HG02970 (cell line): Measurements from ENCODE around the gene OR4E1.
"Not testable (repeated sequence)": the region's sequence is repeated elsewhere in the genome, so short reads cannot be mapped to it uniquely, and the experiment has no call there.

Source experiments
- ATAC-seq: cut with Tn5 transposase; IDR thresholded peaks from one replicate; pipeline ENCODE4 v1.9.1; 2021; ENCODE audit warnings: mild to moderate bottlenecking, moderate library complexity, moderate number of reproducible peaks; ENCODE audit not compliant: unreplicated experiment, low FRiP score

OR4E1 gene

GRCh38 chr14:21654215-21654614 lies 19.4 kb downstream of the OR4E1 start:
- no peak for ATAC-seq

- no peak for ATAC-seq
Observed at GRCh38 chr14:21653331-21653885, 20.2 kb downstream of the OR4E1 start, which contains the start of gene OR4E2. TSS of gene OR4E2 (plus strand) at chr14:21653835. CDS start at chr14:21665083, 11,248 bp downstream.

DNA sequence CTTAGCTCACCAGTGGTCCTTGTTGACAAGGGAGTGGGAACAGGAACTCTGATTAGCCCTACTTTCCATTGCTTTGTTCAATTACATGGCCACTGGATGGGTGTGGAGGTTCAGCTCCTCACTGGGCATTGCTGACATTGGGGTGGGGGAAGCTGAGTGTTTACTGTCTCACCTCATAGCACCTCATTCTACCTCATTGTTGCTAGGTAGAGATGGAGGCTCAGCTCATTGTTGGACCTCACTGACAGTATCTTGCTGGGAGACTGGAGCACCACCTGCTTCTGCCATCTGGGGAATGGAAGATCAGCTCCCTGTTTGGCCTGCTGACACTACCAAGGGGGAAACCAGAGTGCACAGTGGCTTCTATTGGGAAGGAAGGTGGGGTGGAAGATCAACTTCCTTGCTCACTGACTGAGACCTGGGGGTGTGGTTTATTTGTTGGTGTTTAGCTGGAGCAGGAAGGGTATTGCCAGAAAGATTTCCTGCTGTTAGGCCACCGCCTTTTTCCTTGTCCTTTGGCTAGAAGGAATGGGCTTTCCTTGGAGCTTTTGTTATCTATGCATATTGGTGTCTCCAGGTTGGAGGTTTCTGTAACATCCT lies 21.3 kb downstream of the OR4E1 start:
- ATAC-seq: no peak

GRCh38 chr14:21647380-21647779 lies 26.2 kb downstream of the OR4E1 start:
- ATAC-seq: no peak

DNA sequence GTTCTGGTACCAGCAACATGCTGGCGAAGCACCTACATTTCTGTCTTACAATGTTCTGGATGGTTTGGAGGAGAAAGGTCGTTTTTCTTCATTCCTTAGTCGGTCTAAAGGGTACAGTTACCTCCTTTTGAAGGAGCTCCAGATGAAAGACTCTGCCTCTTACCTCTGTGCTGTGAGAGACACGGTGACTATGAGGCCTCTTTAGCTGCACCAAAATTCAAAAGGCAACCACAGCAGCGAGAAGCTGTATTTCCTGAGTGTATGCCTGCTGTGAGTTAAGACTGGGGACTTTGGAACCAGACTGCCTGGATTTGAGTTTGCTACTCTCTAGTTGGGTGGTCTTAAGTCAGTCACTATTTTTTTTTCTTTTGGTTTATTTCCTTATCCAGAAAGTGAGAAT lies 30.2 kb downstream of the OR4E1 start:
- no peak for ATAC-seq

DNA sequence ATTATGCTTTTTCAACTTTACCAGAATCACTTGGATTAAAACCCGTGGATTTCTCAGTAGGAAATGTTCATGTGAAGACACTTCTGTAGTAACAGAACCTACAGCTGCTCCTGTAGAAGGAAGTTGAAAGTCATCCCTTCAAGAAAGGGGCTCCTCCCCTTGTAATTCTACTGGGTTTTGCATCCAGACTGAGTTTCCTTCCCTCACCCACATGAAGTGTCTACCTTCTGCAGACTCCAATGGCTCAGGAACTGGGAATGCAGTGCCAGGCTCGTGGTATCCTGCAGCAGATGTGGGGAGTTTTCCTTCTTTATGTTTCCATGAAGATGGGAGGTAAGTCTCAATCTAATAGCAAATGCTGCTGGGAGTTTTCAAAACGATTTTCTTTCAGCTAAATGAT lies 30.9 kb downstream of the OR4E1 start:
- no peak for ATAC-seq

- ATAC-seq: no peak
Observed at GRCh38 chr14:21634840-21635239, 38.8 kb downstream of the OR4E1 start, which contains the start of gene OR10G2. TSS of gene OR10G2 (minus strand) at chr14:21634940. CDS start at chr14:21634842, 98 bp downstream.

- no peak for ATAC-seq
Observed at GRCh38 chr14:21631084-21631483, 42.5 kb downstream of the OR4E1 start.

DNA sequence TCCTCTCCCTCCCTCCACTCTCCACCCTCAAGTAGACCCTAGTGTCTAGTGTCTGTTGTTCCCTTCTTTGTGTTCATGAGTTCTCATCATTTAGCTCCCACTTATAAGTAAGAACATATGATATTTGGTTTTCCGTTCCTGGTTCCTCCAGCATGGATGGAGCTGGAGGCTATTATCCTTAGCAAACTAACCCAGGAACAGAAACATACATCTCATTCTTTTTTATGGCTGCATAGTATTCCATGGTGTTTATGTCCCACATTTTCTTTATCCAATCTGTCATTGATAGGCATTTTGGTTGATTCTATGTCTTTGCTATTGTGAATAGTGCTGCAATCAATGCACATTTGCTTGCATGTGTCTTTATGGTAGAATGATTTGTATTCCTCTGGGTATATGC lies 43.1 kb downstream of the OR4E1 start:
- ATAC-seq: not testable (repeated sequence)

DNA sequence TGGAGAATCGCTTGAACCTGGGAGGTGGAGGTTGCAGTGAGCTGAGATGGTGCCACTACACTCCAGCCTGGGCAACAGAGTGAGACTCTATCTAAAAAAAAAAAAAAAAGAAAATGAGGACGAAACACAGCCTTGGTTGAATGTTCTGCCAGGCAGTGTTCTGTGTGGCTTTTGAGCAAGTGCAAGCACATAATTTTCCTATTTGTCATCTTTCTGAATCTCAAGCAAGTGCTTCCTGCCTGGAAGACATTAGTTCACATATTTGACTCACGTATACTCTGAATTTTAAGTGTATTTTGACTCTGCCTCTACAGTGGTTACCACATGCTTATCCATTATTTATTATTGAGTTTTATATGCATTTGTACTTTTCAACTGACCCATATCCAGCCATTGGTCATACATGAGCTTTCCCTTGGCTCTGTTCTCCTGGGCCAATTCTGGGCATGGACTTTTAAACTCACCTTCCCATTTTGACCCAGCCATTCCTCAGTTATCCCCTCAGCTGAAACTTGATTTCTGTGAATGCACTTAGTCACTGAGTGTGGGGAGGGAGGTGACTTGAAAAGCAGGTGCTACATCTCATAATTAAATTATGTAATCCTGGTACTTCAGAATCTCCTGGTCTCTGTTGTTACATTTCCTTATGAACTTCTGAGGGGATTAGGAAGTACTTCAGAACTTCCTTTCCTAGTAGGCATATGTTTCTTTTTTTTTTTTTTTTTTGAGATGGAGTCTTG lies 47.0 kb downstream of the OR4E1 start:
- ATAC-seq: no peak
